GM19463 (cell line): ENCODE measurements around the gene AAGAB.

Experiments used
- ATAC-seq: cut with Tn5 transposase; IDR thresholded peaks from one replicate; pipeline ENCODE4 v1.9.1; 2021; ENCODE audit warnings: mild to moderate bottlenecking, moderate library complexity; ENCODE audit not compliant: unreplicated experiment

Gene AAGAB

DNA sequence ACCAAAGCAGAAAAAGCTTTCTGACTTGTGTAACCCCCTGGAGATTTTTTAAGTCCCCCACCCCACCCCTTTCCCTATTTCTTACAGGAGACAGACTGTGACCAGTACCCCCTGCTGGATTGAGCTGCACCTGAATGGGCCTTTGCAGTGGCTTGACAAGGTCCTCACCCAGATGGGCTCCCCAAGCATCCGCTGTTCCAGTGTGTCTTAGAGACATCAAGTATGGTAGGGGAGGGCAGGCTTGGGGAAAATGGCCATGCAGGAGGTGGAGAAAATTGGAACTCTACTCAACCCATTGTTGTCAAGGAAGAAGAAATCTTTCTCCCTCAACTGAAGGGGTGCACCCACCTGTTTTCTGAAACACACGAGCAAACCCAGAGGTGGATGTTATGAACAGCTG is 64.1 kb downstream of the AAGAB start:
- ATAC-seq, result no peak

- no peak for ATAC-seq
Measured at GRCh38 chr15:67189326-67190051, 65.0 kb downstream of the AAGAB start.

- ATAC-seq, result no peak
Measured at GRCh38 chr15:67188551-67189218, 65.8 kb downstream of the AAGAB start.

DNA sequence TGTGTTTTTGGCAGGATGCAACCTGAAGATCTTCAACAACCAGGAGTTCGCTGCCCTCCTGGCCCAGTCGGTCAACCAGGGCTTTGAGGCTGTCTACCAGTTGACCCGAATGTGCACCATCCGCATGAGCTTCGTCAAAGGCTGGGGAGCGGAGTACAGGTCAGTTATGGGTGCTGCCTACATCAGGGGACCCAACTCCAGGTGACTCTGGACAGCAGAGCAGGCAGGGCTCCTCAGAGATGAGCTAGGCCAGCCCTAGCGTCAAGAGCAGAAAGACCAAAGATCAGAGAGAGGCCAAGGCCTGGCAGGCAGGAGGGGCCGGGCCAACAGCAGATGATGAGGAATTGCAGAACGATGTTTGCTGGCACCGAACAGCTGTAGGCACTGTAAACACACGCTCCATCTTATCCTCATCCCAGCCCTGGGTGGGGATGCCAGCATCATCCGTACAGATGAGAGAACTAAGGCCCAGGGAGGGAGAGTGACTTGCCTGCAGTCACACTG is 67.1 kb downstream of the AAGAB start:
- ATAC-seq, result no peak

- ATAC-seq, result no peak
Measured at GRCh38 chr15:67186688-67187087, 67.8 kb downstream of the AAGAB start.

DNA sequence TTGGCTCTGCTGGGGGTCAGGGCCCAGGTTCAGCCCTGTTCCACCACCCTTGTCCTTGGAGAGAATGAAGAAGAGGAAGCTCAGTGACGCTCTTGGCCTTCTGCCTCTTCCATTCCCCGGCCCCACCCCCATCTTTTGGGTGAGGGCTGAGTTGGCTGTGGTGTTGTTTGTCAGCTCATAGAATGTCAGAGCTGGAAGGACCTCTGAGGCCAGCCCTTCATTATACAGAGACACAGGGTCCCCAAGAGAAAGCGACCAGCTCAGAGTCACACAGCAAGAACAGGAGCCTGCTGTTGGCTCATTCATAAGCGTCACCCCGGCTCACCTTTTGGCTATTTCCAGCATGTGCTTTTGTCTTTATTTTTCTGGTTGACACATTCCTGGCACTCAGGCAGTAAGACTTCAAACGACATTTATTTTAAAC is 68.2 kb downstream of the AAGAB start:
- ATAC-seq, result no peak

- ATAC-seq, result no peak
Measured at GRCh38 chr15:67185621-67186225, 68.7 kb downstream of the AAGAB start.

DNA sequence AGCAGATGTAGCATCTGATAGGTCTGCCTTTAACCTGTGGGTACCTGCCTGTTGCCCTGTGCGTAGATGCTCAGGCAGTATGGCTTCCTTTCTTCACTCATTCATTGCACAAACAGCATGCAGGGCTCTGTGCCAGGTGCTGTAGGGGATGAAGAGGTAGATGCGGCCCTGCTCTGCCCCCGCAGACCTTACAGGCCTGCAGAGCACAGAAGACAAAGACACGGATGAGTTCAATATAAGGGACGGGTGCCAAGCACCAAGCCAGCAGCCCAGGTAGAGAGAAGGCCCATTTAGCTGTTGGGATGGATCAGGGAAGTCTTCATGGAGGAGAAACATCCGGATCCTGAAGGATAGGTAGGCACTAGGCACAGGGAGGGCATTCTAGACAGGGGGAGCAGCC is 69.4 kb downstream of the AAGAB start:
- no peak for ATAC-seq

- ATAC-seq, result no peak
Measured at GRCh38 chr15:67184208-67184925, 70.1 kb downstream of the AAGAB start.

DNA sequence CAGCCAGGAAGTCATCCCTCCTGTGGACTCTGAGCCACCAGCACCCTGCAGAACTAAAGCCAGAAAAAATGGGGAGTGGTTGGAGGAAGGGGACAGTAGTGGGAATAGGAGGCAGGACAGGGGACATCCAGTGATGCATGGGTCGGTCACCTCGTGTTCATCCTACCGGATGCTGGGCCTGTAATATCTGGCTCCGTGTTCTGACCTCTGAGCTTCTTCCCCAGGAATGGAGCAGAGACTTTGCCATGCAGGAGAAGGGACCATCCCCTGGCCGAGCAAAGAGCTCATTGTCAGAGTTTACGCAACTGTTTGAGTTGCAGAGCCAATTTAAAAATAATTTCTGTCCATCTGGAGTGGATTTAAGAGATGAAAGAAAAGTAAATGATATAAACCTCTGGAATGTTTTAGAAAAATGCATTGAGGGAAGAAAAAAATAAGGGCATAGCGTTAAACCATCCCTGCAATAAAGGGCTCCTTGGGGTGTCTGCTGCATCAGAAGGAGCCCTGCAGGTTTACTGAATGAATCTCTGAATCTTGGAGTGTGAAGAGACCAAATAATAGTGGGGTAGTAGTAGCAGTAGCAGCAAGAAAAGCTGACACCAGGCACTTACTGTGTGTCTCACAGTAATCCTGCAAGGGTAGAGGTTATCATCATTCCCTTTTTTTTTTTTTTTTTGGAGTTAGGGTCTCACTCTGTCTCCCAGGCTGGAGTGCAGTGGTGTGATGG is 70.9 kb downstream of the AAGAB start:
- ATAC-seq, result no peak

DNA sequence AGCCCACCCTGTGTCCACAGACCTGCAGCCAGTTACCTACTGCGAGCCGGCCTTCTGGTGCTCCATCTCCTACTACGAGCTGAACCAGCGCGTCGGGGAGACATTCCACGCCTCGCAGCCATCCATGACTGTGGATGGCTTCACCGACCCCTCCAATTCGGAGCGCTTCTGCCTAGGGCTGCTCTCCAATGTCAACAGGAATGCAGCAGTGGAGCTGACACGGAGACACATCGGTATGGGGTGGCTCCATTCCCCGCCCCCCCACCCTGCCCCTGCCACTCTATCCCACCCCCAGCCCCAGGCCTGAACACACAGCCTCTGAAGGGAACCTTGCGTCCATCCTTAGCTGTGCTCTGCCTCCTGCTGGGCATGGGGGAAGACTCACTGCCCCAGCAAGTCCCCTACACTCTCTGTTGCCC is 73.2 kb downstream of the AAGAB start:
- ATAC-seq, result no peak

DNA sequence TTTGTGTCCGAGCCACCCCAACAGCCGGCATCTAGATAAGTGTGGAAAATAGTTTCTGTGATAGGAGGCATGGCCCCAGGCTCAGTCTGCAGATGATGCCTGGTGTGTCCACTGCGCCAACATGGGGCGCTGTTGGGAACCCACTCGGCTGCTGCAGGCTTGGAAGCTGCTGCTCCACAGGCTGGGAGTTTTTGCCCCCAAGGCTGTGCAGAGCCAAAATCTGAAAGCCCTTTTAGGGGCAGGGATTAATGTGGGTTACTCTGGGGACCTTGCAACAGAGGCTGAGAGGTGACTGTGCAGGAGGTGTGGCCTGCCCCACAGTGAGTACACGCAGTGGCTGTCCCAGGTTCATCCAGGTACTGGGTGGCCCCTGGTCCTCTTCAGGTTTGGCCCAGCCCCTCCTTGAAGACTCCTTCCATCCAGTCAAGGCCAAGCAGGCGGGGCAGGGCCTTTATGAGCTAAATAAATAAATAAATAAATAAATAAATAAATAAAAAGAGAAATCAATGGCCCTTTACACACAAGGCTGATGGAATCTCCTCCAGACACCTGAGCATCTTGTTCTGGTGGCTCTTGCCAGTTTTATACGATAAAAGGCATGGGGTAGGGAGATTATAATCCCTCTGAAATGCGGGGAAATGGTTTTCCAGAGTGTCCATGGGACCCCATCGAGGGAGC is 73.8 kb downstream of the AAGAB start:
- ATAC-seq, result no peak

- ATAC-seq, result no peak
Measured at GRCh38 chr15:67180035-67180434, 74.4 kb downstream of the AAGAB start.

DNA sequence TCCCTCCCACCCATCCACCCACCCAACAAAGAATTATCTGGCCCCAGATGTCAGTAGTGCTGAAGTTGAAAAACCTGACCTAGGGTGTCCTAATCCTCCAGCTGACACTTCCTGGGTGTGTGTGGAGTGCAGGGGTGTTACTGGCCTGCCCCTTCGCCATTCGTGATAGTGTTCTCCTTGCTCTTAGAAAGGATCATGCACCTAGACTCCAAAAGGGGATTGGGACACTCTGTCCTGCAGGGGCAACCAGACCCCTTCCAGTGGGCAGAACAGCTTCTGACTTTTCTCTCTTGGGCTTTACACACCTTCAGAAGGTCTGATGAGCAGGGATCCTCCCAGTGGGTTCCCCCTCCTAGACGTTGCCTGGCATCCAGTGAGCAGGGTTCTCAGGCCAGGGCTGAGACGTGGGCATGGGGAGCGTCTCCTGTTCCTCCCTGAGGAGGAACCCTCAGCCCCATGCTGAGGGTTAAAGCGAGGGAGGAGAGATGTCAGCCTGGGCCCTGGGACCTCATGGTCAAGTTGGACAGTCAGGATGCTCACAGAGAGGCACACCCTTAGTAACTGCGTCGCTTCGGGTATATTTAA is 75.0 kb downstream of the AAGAB start:
- no peak for ATAC-seq

- no peak for ATAC-seq
Measured at GRCh38 chr15:67178569-67179210, 75.8 kb downstream of the AAGAB start.

DNA sequence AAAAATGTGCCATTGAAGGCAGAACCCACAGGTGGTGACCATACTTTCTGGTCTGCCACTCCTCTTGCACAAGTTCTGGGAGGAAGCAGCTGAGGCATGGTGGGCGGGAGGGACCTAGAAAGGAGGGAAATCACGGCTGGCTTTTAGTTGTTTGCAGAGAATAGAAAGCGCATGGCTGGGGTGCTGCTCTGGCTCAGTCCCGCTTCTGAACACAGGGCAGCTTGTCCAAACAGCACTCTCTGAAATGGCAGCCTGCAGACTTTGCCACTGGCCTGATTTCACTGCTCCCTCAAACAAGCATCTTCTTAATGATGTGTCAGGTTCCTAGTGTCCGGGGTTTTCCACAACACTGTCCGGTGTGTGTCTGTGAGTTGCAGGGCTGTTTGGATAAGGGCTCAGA is 76.7 kb downstream of the AAGAB start:
- no peak for ATAC-seq

- no peak for ATAC-seq
Measured at GRCh38 chr15:67176195-67176971, 78.1 kb downstream of the AAGAB start.

- no peak for ATAC-seq
Measured at GRCh38 chr15:67175643-67176071, 78.8 kb downstream of the AAGAB start.
